ENCODE data around the gene ESRRA. TPM values are rescaled to one million over a fixed set of nuclear protein-coding genes. Genes with fewer than 3 reads are reported as not detected.

ESRRA gene
- total and polyA plus RNA-seq, 2 of the 4 experiments (the other 2 are of a cell fraction), result 10.2 to 15.0 TPM

- TF ChIP-seq FOS (IDR thresholded peaks at IDR 0.05; ENCODE audit: low read depth, low read length) (no peak), RCOR1 (IDR thresholded peaks at IDR 0.05; ENCODE audit: insufficient replicate concordance, low read length) (no peak), SMC3 (IDR thresholded peaks at IDR 0.05; ENCODE audit: low read depth, low read length) (no peak)
Observed at GRCh38 chr11:64317961-64318765, 12.8 kb downstream of the ESRRA start, which contains the start of gene PRDX5 (continued).

Data from IMR-90 (cell line).